K562 (cell line): ENCODE data around the gene PRCC. TPM values are rescaled to one million over a fixed set of nuclear protein-coding genes. Genes with fewer than 3 reads are reported as not detected.
A peak's percentile ranks its signal among the peaks of the same experiment; 100 is the strongest.

Experiments
- ARHGAP35 ChIP-seq: fragments of 450-650 bp; IDR thresholded peaks from 2 replicates; pipeline ENCODE4 v1.6.1; 2018; ENCODE audit not compliant: partially characterized antibody
- ATF6 ChIP-seq: sonication (generic); formaldehyde crosslinking; IDR thresholded peaks from 2 replicates; pipeline ENCODE4 v1.4.0; 2020; ENCODE audit warnings: mild to moderate bottlenecking, missing genetic modification reagents
- BDP1 ChIP-seq: IDR thresholded peaks from 3 replicates; pipeline ENCODE4 v1.6.1; 2011; ENCODE audit not compliant: insufficient read length, insufficient read depth
- GATAD2A ChIP-seq: fragments of 450-650 bp; IDR thresholded peaks from 2 replicates; pipeline ENCODE4 v1.6.1; 2017
- KDM2B ChIP-seq: fragments of 250-450 bp; sonication (Bioruptor Pico); IDR thresholded peaks from 2 replicates; pipeline ENCODE4 v1.8.0; 2021; ENCODE audit warnings: mild to moderate bottlenecking, moderate library complexity
- MGA ChIP-seq: fragments of 450-650 bp; IDR thresholded peaks from 2 replicates; pipeline ENCODE4 v1.6.1; 2016; ENCODE audit warnings: mild to moderate bottlenecking, moderate library complexity
- MLLT1 ChIP-seq, 2 experiments: fragments of 450-650 bp; IDR thresholded peaks; 2 replicates each; pipeline ENCODE4 v1.6.1; 2016
- PML ChIP-seq: IDR thresholded peaks from 2 replicates; pipeline ENCODE4 v1.6.1; 2012; ENCODE audit warnings: low read length, inconsistent platforms
- SIN3B ChIP-seq: fragments of 450-650 bp; IDR thresholded peaks from 2 replicates; pipeline ENCODE4 v1.6.1; 2017; ENCODE audit warnings: low read depth, mild to moderate bottlenecking, moderate library complexity
- ZNF274 ChIP-seq: IDR thresholded peaks from 2 replicates; pipeline ENCODE4 v1.6.1; 2011; ENCODE audit warnings: low read depth, mild to moderate bottlenecking, low read length, moderate library complexity, borderline replicate concordance
- ZNF551 ChIP-seq: fragments of 250-450 bp; sonication (Bioruptor Pico); IDR thresholded peaks from 2 replicates; pipeline ENCODE4 v1.5.0; 2021; ENCODE audit warnings: mild to moderate bottlenecking, moderate library complexity
- polyA plus RNA-seq, 8 experiments: library from polyadenylated mRNA; depleted of rRNA in 4 of 8; stranded (reverse) in 5 of 8; unstranded in 3 of 8; fragments of >200 nt; fragmentation: Nextera tagmentation in 2 of 8; fragmentation: Illumina TruSeq in 1 of 8; extraction: Ambion mirVana in 2 of 8; extraction: Trizol in 1 of 8; gene quantifications; 2 replicates each; pipeline versions ENCODE4 v1.2.1 to v1.2.3, GENCODE V29; 2011 to 2014; ENCODE audit warnings: inconsistent platforms in 1 of 8, missing spikeins in 1 of 8
- total RNA-seq, 7 experiments: library from RNA; depleted of rRNA in 6 of 7; stranded (reverse); fragments of >200 nt in 6 of 7; fragmentation: Illumina TruSeq in 2 of 7; extraction: Trizol in 2 of 7; gene quantifications; 2 replicates each; pipeline versions ENCODE4 v1.2.1 to v1.2.3, GENCODE V29; 2011 to 2021; ENCODE audit warnings: low replicate concordance in 1 of 7

Gene PRCC
- total and polyA plus RNA-seq, 9 of the 15 experiments (the other 6 are each of a cell fraction or from before 2014, with no cell fraction given) = 23.9 to 201 (median 41.1) TPM

- TF ChIP-seq SIN3B (no peak), PML (no peak), MGA (no peak), ZNF551 (no peak), BDP1 (no peak), ZNF274 (no peak), MLLT1 (IDR thresholded peaks at IDR 0.05) (no peak), KDM2B (CRISPR knock-in tag) (no peak), ARHGAP35 (no peak), GATAD2A (0 out of 2 replicates have a peak, but pooled peaks have one; percentile 53), ATF6 (no peak)
These were observed 20.4 kb upstream of the PRCC start (continued) for GRCh38 chr1:156746728-156747631.
